Stimulated activated CD4-positive, alpha-beta T cell treated with anti-CD3 and anti-CD28 coated beads, Interleukin-4, amount 100 ng/mL, for 48 hours (primary cell): ENCODE data around the gene PPARA.

Experiments used
- DNase-seq, 2 donors: peaks; one replicate each; pipeline ENCODE4 v3.0.0-alpha.2; 2020; ENCODE audit warnings: low read depth in 2 of 2

PPARA gene

GRCh38 chr22:46150034-46150654 is at the start of gene PPARA:
Gene PPARA, plus strand, starts transcription at chr22:46150526. Its CDS starts 47,858 bp downstream, at chr22:46198384.
- peak; percentile 75 to 86 for DNase-seq

DNA sequence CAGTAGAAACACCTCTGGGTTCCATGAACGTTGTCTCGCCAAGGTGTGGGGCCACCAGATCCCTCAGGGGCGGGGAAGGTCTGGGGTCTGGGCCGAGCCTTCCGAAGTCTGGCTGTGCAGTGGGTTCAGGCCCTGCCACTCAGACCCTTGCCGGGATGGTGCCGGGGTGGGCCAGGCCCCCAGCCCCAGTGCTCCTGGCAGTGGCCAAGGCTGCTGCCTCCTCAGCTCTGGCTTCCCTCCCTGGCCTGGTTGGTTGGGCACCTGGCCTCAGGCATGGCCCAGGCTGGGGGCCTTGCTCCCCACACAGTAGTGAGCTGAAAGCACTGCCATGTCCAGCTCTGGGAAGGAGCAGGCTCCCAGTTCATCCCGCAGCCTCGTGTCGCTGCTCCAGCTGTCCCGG is 48.2 kb upstream of the PPARA start:
- no peak for DNase-seq

- DNase-seq = no peak
These were observed 47.6 kb upstream of the PPARA start for GRCh38 chr22:46102752-46103151.

DNA sequence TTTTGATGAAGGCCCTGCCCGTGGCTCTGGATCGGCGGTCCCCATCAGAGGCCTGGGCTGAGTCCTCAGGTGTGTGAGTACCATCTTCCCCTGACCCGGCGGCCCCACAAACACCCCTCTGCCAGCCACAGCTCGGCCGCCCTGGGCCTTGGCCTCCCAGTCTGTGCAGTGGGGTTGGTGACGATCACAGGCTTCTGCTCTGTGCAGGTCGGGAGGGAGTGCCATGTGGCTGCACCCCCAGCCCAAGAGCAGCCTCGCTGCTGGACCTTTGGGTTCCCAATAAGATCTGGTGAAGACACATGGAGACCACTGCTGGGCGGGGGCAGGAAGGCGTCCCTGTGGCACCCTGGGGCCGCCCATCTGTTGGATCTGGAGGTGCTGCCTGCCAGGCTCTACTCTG is 47.1 kb upstream of the PPARA start:
- DNase-seq = no peak

DNA sequence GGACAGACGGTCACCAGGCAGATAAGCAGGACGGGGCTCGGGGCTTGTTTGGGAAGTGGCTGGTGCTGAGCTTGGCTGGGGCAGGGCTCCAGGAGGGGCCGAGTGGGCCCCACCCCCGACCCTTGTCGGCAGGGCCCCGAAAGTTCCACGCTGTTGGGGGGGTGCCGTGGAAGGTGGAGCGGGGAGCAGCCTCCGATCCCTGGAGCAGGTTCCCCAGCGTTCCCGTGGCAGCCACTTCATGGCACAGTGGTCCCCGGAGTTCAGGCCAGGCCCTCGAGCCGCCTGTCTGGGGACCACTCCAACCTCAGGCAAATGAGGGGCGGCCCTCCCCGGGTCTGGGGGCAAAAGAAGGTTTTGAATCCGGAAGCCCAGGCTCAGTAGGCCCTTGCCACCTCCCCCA is 46.7 kb upstream of the PPARA start:
- no peak for DNase-seq

DNA sequence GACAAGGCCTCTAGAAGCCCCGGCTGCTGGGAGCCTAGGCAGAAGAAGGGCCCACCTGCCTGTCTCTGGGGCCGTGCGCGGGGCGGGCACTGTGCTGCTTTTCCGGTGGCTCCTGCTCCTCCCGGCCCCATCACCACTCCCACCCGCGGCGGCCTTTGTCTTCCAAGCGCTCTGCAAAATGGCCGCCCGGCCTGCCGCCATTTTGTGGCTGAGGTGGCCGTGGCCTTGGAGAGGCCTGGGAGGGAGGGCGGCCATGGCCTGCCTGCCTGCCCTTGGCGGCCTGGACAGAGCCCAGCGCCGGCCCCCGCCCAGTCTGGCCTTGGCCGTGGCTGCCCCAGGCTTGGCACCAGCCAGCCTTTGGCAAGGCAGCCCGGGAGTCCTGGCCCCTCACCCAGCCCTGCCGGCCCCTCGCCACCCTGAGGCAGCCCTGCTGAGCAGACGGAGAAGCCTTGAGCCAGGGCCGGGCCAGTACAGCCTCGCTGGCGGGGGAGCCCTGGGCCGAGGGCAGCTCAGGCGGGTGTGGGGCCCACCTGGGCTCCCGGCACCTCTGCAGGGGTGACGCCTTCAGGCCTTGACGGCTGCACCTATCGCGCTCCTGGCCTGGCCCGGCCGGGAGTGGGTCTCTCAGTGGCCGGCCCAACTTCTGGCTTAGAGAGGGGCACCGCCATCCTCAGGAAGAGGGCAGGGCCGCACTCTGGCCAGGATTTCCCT is 46.0 kb upstream of the PPARA start:
- no peak for DNase-seq

- no peak for DNase-seq
These were observed 45.3 kb upstream of the PPARA start for GRCh38 chr22:46104881-46105493.

DNA sequence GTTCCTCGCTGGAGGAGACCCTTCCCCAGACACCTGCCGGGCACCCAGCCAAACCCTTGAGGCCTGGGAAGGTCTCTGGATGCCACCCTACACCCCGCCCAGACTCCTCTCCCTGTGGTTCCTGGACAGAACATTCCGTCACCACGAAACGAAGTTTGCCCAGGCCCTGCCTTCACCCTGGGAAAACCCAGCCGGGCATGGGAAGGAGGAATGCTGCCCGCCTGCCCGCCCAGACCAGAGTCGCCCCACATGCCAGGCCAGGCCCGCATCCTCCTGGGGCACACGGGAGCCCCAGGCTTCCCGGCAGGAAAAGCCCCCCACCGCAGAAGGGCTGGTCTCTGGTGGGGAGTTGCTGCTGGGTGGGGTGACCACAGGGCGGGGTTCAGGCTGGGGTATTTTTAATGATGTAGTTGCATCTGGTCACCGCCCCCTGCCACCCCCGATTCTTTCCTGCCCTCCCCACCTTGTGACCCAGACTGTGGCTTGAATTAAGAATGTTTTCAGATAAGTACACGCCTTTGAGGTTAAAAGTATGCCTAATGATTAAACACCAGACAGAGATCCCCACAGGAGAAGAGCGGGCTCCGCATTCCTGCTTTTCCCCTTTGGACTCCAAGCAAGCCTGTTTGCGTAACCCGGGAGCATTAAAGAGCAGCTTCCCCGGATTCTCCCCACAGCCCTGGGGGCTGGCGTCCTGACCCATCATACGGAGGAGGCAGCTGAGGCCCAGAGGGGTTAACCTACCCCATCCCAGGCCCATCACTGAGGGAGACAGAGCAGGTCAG is 44.6 kb upstream of the PPARA start:
- no peak for DNase-seq

- no peak for DNase-seq
These were observed 43.9 kb upstream of the PPARA start for GRCh38 chr22:46106279-46107022.

- no peak for DNase-seq
These were observed 43.1 kb upstream of the PPARA start for GRCh38 chr22:46107089-46107664.

- DNase-seq = no peak
These were observed 42.4 kb upstream of the PPARA start for GRCh38 chr22:46107753-46108563.

DNA sequence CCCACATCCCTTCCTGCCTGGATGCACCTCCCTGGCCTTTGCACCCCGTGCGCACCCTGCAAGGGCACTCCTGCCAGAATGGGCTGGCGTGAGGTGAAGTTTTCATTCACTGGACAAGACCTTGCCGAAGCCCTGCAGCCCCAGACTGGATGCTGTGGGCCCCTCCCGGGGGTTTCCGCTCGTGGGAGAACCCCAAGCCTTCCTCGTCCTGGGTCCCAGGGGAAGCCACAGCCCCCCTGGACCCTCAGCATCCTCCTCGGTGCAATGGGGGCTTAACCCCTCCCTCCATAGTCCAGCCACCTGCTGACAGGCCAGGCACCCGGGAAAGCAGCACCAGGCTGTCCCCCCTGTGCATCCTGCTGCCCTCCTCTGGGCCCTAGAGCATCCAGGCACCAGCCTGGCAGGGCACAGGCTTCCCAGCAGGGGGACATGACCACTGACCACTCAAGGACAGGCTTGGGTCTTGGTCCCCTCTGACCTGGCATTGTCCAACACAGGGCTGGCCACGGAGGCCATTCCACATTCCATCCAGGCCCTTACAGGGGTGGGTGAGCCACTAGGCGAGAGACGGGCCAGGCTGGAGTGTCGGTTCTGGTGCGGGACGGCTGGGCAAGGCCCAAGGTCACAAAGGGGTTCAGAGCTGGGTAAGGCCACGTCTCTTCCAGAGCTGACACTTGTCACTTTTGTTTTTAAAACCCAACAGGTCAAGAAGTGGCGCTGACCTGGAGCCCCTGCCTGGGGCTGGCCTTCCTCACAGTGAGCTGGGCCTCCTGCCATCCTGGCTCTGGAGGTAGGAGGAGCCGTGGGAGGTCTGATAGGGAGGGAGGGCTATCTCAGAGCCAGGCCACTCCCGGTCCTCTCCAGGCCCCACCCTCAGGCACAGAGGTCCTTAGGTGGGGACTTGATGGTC is 41.5 kb upstream of the PPARA start:
- DNase-seq = no peak

DNA sequence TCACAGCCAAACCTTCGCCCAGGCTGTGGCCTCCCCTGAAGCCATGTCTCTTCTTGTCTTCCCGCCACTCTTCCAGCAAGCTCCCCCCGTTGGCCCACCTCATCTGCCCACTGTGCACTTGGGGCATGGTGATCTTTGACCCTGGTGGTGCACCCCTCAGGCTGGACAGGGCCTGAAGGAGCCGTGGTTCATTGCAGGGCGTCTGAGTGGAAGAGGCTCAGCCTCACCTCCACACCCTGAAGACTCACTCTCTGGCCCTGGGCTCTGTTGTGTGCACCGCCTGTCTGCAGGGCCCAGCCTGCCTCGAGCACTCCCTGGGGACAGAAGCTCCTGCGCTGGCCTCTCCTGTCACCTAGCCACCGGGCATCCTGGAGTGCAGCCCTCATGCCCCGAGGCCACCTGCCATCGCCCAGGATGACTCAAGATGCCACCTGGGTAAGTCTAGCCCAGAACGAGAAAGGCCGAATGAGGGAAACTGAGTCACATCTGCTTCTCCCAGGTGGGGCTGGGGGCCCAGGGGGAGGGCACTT is 40.8 kb upstream of the PPARA start:
- DNase-seq = no peak

DNA sequence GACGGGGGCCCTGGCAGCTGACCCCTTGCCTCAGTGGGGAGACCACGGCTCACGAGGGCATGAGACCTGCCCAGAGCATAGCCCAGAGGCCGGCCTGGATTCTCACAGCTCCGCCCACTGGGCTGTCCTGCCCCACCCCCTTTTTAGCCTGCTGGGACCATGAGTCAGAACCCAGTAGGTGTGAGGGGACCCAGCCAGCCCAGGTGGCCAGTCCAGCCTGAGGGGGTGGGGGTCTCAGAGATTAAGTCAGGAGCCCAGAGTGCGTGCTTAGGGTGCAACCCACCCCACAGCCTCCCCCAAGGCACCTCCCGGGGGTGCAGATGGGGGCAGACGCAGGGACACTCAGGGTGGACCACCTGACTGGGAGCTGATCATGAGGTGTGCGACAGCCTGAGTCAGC is 40.1 kb upstream of the PPARA start:
- DNase-seq = no peak

DNA sequence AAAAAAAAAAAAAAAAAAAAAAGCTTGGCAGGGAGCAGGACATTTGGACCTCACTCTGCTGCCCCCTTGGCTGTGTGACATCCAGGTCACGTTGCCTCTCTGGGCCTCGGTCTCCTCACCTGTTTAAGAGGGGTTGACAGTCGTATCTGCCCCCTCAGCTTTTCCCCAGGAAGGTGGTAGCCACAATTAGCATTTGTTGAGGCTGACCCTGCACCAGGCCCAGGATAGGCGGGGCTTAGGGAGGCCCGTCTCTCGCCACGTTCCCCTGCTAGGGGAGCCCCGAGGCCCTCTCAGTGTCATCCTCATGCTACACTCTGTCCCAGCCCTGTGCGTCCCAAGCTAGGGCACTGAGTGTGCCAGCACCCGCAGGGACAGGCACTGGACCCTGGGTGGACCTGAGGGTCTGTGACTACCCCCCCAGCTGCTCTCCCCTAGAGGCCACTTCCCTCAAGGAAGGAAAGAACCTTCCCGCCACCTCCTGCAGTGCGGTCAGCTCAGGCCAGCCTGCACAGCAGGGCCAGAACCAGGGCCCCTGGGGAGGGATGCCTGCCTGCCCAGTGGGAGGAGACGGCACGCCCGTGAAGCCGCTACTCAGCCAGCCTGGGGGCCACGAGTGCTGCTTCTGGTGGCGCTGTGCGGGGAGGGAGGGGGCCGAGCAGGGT is 38.5 kb upstream of the PPARA start:
- DNase-seq = no peak

- no peak for DNase-seq
These were observed 37.9 kb upstream of the PPARA start for GRCh38 chr22:46112405-46112804.

DNA sequence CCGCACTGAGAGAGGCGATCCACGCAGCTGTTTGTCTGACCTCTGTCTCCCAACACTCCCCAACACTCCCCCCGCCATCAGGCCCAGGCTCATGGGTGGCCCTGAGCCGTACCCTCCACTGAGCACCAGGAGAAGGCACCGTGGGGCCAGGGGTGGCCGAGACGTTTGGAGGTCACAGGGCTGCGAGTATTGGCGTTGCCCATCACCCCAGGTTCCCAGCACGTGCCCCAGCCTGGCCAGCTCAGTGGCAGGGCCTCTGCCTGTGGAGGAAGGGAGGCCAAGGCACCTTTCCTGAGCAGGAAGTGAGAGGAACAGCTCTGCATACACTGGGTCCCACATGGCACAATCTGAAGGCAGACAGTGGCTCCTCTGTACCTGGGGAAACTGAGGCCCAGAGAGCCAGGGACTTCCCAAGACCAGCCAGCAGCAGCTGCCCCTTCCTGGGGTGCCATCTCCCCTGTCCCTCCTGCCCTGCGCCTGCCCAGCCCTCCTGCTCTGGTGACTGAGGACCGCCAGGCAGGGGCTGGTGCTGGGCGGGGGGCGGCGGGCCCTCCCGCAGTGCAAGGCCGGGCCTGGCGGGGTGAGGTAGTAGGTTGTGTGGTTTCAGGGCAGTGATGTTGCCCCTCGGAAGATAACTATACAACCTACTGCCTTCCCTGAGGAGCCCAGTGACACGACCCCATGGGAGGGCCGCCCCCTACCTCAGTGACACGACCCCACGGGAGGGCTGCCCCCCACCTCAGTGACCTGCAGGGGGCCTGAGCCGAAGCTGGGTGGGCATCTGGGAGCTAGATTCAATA is 37.0 kb upstream of the PPARA start:
- no peak for DNase-seq
